GM23248 (cell line): Measurements from ENCODE around the gene TRAK1. TPM values are rescaled to one million over a fixed set of nuclear protein-coding genes. Genes with fewer than 3 reads are reported as not detected.

Experiments
- DNase-seq: peaks from one replicate; pipeline ENCODE4 v3.0.0-alpha.2; 2015
- H2AFZ ChIP-seq: fragments of 200-600 bp; sonication (generic); 2 replicates; pipeline ENCODE4 v1.6.1; 2016; ENCODE audit warnings: antibody characterized with exemption
- H3F3A ChIP-seq: fragments of 200-600 bp; sonication (generic); 2 replicates; pipeline ENCODE4 v1.6.1; 2016; ENCODE audit warnings: mild to moderate bottlenecking, antibody characterized with exemption, mixed run types; ENCODE audit not compliant: insufficient read depth
- H3K27ac ChIP-seq: fragments of 200-600 bp; sonication (generic); 2 replicates; pipeline ENCODE4 v1.5.1; 2016; ENCODE audit warnings: mild to moderate bottlenecking
- H3K27me3 ChIP-seq: fragments of 200-600 bp; sonication (generic); replicated peaks from 2 replicates; pipeline ENCODE4 v1.6.1; 2016; ENCODE audit warnings: mild to moderate bottlenecking; ENCODE audit not compliant: insufficient read depth
- H3K36me3 ChIP-seq: fragments of 200-600 bp; sonication (generic); 2 replicates; pipeline ENCODE4 v1.6.1; 2016; ENCODE audit warnings: low read depth, mild to moderate bottlenecking
- H3K4me1 ChIP-seq: fragments of 200-600 bp; sonication (generic); 2 replicates; pipeline ENCODE4 v1.6.1; 2016; ENCODE audit warnings: mild to moderate bottlenecking; ENCODE audit not compliant: insufficient read depth
- H3K4me2 ChIP-seq: fragments of 200-600 bp; sonication (generic); one replicate; pipeline ENCODE4 v1.6.1; 2016; ENCODE audit warnings: mild to moderate bottlenecking; ENCODE audit not compliant: unreplicated experiment
- H3K4me3 ChIP-seq: fragments of 200-600 bp; sonication (generic); 2 replicates; pipeline ENCODE4 v1.5.1; 2016; ENCODE audit warnings: mild to moderate bottlenecking
- H3K79me2 ChIP-seq: fragments of 200-600 bp; sonication (generic); 2 replicates; pipeline ENCODE4 v1.6.1; 2016; ENCODE audit warnings: mild to moderate bottlenecking; ENCODE audit not compliant: insufficient read depth
- H3K9ac ChIP-seq: fragments of 200-600 bp; sonication (generic); 2 replicates; pipeline ENCODE4 v1.6.1; 2016; ENCODE audit warnings: mild to moderate bottlenecking
- H3K9me2 ChIP-seq: fragments of 200-600 bp; sonication (generic); 2 replicates; pipeline ENCODE4 v1.6.1; 2016; ENCODE audit warnings: mixed run types, mild to moderate bottlenecking, moderate library complexity; ENCODE audit not compliant: insufficient read depth
- H3K9me3 ChIP-seq: fragments of 200-600 bp; sonication (generic); one replicate; pipeline ENCODE4 v1.6.1; 2017; ENCODE audit warnings: low read depth
- H4K20me1 ChIP-seq: fragments of 200-600 bp; sonication (generic); 2 replicates; pipeline ENCODE4 v1.6.0; 2016; ENCODE audit not compliant: insufficient read depth
- EZH2 ChIP-seq: fragments of 200-600 bp; sonication (generic); IDR thresholded peaks from 2 replicates; pipeline ENCODE4 v1.6.1; 2018; ENCODE audit warnings: antibody characterized with exemption, mild to moderate bottlenecking; ENCODE audit not compliant: insufficient read depth, poor library complexity, severe bottlenecking
- EZH2phosphoT487 ChIP-seq: fragments of 200-600 bp; sonication (generic); IDR thresholded peaks from 2 replicates; pipeline ENCODE4 v1.6.1; 2018; ENCODE audit warnings: antibody characterized with exemption, moderate library complexity, mild to moderate bottlenecking, low read depth; ENCODE audit not compliant: insufficient read depth
- WGBS, 2 experiments: methylation state at CpG; one replicate each; pipeline ENCODE4 v1.1.6; 2015 to 2017; ENCODE audit warnings: low lambda C conversion rate in 2 of 2, low coverage in 1 of 2; ENCODE audit errors: missing lambda C conversion rate in 2 of 2; 5-methylcytosine and 5-hydroxymethylcytosine counted together
- in situ Hi-C: fragments of 300-500 bp; cut with MboI; formaldehyde crosslinking; loops from 2 replicates; pipeline ENCODE4 v1.15.0; 2020
- polyA plus RNA-seq: library from polyadenylated mRNA; unstranded; fragments of >200 nt; fragmentation: Nextera tagmentation; extraction: Ambion mirVana; gene quantifications from 2 replicates; pipeline ENCODE4 v1.2.1, GENCODE V29; 2016
- total RNA-seq: library from RNA; depleted of rRNA; stranded (reverse); fragments of >200 nt; shearing (Covaris generic); gene quantifications from 2 replicates; pipeline ENCODE4 v1.2.3, GENCODE V29; 2014

Gene TRAK1
- total and polyA plus RNA-seq, 2 experiments from 2014 or later: 13.6 to 51.0 TPM

GRCh38 chr3:42174679-42175385 lies 83.7 kb downstream of the TRAK1 start:
- Histone ChIP-seq H4K20me1 (peaks cover 18% of the 10 kb centered on the region; the same call in 1 of the 2 replicates), H3K4me2 (no peak overlapping the region), H3F3A (peaks cover 13% of the 10 kb centered on the region), H2AFZ (no peak overlapping the region), H3K27ac (no peak overlapping the region), H3K4me3 (no peak overlapping the region), H3K9me2 (no peaks in the 10 kb centered on the region), H3K9me3 (no peaks in the 10 kb centered on the region), H3K36me3 (0 out of 2 replicates have a peak, but pooled peaks cover 6% of the 10 kb centered on the region), H3K79me2 (peaks cover 82% of the 10 kb centered on the region), H3K27me3 (no peaks in the 10 kb centered on the region), H3K4me1 (peaks cover 9% of the 10 kb centered on the region), H3K9ac (no peak overlapping the region)
- no peak for DNase-seq
- TF ChIP-seq EZH2phosphoT487 (no peak), EZH2 (no peak)
- 78 to 80% methylated on average over 10 of the region's 10 CpGs for WGBS, 2 experiments
- in situ Hi-C loops: no loop called here

DNA sequence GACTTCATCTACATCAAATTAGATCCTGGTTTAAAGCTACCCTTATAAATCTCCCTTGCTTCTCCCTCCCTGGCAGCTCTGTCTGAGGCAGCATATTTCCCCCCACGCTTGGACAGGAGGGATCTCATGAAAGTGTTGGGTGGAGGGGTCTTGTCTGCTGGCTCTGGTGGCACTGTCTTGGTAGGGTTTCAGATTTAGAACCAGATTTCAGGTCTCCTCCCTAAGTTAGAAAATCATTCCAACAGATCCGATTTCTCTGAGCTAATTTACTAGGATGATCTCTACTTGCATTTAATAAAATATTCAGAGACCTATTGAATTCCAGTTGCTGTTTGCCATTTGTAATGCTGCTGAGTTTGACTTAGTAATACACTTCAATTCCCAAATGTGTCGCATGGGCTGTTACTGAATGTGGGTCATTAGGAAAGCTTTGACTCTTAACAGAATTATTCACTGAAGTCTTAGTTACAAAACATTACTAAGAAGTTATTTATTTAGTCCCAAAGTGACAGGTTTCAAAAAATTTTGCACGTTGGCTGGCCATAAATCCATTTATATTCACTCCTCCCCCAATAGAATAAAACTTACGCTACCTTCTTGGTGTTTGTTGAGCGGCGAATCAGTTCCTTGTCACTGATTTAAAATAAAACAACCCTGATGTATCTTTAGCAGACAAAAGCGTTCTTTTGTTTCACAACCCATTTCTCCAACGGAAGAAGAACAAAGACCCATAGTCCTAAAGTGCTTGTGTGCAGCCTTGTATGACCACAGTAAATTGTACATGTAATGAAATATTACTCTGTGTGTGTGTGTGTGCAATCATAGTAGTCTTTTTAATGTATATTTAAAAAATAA lies 84.5 kb downstream of the TRAK1 start:
- H3K79me2 ChIP-seq: peaks cover 79% of the 10 kb centered on the region
- WGBS, 2 experiments: 73 to 75% methylated on average over 9 of the region's 9 CpGs

DNA sequence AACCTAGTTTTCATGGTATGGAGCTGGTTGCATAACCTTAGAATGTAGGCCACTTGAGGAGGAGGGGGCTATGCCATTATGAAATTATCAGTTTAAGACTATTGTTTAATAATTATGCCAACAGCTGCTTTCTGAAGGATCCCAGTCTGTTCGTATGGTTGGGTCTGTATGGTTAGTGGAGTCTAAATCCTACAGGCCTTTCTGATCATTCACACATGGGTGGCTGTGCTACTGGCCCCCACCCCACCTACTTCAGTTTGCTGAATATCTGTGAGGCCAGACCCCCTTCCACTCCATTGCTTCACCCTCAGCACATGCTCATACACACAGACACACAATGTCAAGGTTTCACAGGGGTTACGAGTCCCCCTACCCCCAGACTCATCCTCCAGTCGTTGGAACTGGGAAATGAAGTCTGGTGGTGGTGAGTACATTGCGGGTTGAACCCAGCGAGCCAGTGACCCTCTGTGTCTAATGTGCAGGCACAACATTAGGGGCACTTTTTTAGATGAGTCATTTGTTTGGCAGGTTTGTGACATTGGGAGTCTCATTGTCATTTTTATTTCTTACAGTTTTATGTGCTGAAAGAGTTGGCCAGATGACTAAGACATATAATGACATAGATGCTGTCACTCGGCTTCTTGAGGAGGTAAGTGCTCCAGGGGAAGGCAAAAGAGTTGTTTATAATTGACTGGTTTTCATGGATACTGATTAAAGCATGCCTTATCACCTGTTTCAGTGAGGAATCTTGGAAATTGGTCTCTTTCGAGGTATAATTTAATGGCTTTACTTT lies 85.3 kb downstream of the TRAK1 start:
- H3K4me1 ChIP-seq: peaks cover 10% of the 10 kb centered on the region
- TF ChIP-seq EZH2phosphoT487 (no peak), EZH2 (no peak)
- no peak overlapping the region for H3K27ac ChIP-seq
- in situ Hi-C loops: no loop called here
- peaks cover 14% of the 10 kb centered on the region for H3F3A ChIP-seq
- DNase-seq: no peak
- H3K4me3 ChIP-seq: no peak overlapping the region
- no peak overlapping the region for H3K9ac ChIP-seq
- H3K27me3 ChIP-seq: no peaks in the 10 kb centered on the region
- 71 to 84% methylated on average over 6 to 7 of the region's 7 CpGs for WGBS, 2 experiments
- peaks cover 79% of the 10 kb centered on the region for H3K79me2 ChIP-seq
- no peak overlapping the region for H3K4me2 ChIP-seq
- no peaks in the 10 kb centered on the region for H3K9me2 ChIP-seq
- H4K20me1 ChIP-seq: peaks cover 18% of the 10 kb centered on the region; the same call in 1 of the 2 replicates
- H2AFZ ChIP-seq: no peak overlapping the region
- 0 out of 2 replicates have a peak, but pooled peaks cover 6% of the 10 kb centered on the region for H3K36me3 ChIP-seq
- H3K9me3 ChIP-seq: no peaks in the 10 kb centered on the region

More for the DNA sequence above, 84.5 kb downstream of the TRAK1 start:
- Histone ChIP-seq H3K9me2 (no peaks in the 10 kb centered on the region), H3F3A (peaks cover 14% of the 10 kb centered on the region), H3K27ac (no peak overlapping the region), H3K9ac (no peak overlapping the region), H3K4me2 (no peak overlapping the region), H3K36me3 (0 out of 2 replicates have a peak, but pooled peaks cover 6% of the 10 kb centered on the region), H2AFZ (no peak overlapping the region), H3K4me1 (peaks cover 10% of the 10 kb centered on the region), H3K27me3 (no peaks in the 10 kb centered on the region), H3K4me3 (no peak overlapping the region), H3K9me3 (no peaks in the 10 kb centered on the region), H4K20me1 (peaks cover 18% of the 10 kb centered on the region; the same call in 1 of the 2 replicates)
- in situ Hi-C loops: no loop called here
- no peak for DNase-seq
- no peak for TF ChIP-seq EZH2phosphoT487
- no peak for TF ChIP-seq EZH2
